Panc1 (cell line): ENCODE measurements around the gene DIAPH3. TPM values are rescaled to one million over a fixed set of nuclear protein-coding genes. Genes with fewer than 3 reads are reported as not detected.

Source experiments
- ATAC-seq: fragments of 200-7000 bp; cut with Tn5 transposase; 2 replicates; pipeline ENCODE4 v1.9.1; 2020; ENCODE audit warnings: mild to moderate bottlenecking, moderate library complexity
- BruUV-seq: library from RNA; stranded (reverse); fragments of 400-500 nt; replicated peaks from 2 replicates; lab custom pipeline; 2021; lab: Mats Ljungman, UMichigan
- CTCF ChIA-PET: fragments of 300-600 bp; sonication (Branson Sonifier 250); formaldehyde crosslinking; loops from one replicate; lab custom pipeline; 2022; ENCODE audit warnings: antibody characterized with exemption; lab: Charles Lee
- POLR2A ChIA-PET: fragments of 300-600 bp; sonication (Branson Sonifier 250); formaldehyde crosslinking; loops from one replicate; lab custom pipeline; 2022; ENCODE audit warnings: antibody characterized with exemption; lab: Charles Lee
- DNase-seq: peaks from one replicate; pipeline ENCODE4 v3.0.0-alpha.2; 2010; ENCODE audit warnings: low read depth, low spot score
- H3K27ac ChIP-seq: 2 replicates; pipeline ENCODE4 v1.5.1; 2011; ENCODE audit warnings: mild to moderate bottlenecking, low read length, inconsistent platforms
- H3K27me3 ChIP-seq: fragments of 200-500 bp; sonication (Bioruptor generic); 2 replicates; pipeline ENCODE4 v1.6.0; 2014; ENCODE audit warnings: low read length, inconsistent platforms; ENCODE audit not compliant: control insufficient read depth, insufficient read depth
- H3K36me3 ChIP-seq: fragments of 200-500 bp; sonication (Bioruptor generic); 2 replicates; pipeline ENCODE4 v1.5.1; 2014; ENCODE audit warnings: inconsistent platforms, mild to moderate bottlenecking, low read length, moderate library complexity; ENCODE audit not compliant: control insufficient read depth, insufficient read depth
- H3K4me1 ChIP-seq: 2 replicates; pipeline ENCODE4 v1.5.1; 2011; ENCODE audit warnings: inconsistent platforms, mild to moderate bottlenecking, low read length, moderate library complexity; ENCODE audit not compliant: control insufficient read depth, insufficient read depth
- H3K4me3 ChIP-seq, 2 experiments: 2 replicates each; pipeline ENCODE4 v1.5.1; 2011 to 2012; ENCODE audit warnings: low read depth in 2 of 2, low read length in 2 of 2, mild to moderate bottlenecking in 2 of 2, inconsistent platforms in 1 of 2, moderate library complexity in 1 of 2
- H3K9me3 ChIP-seq: fragments of 200-500 bp; sonication (Bioruptor generic); 2 replicates; pipeline ENCODE4 v1.5.1; 2014; ENCODE audit warnings: low read depth, mild to moderate bottlenecking, inconsistent platforms, low read length, moderate library complexity; ENCODE audit not compliant: control insufficient read depth, insufficient read depth
- POLR2AphosphoS5 ChIP-seq: IDR thresholded peaks from 2 replicates; pipeline ENCODE4 v1.6.1; 2012; ENCODE audit warnings: mild to moderate bottlenecking, low read depth, low read length, moderate library complexity
- SIN3A ChIP-seq: IDR thresholded peaks from 2 replicates; pipeline ENCODE4 v1.6.1; 2012; ENCODE audit warnings: low read depth, mild to moderate bottlenecking, low read length, moderate library complexity, borderline replicate concordance; ENCODE audit not compliant: insufficient read depth
- TCF7L2 ChIP-seq: IDR thresholded peaks from 2 replicates; pipeline ENCODE4 v1.6.1; 2011; ENCODE audit warnings: mild to moderate bottlenecking, low read depth, low read length, inconsistent platforms
- in situ Hi-C: cut with HindIII; loops from 2 replicates; pipeline ENCODE4 v1.10.0; 2016; ENCODE audit warnings: low sequenced_read_pairs, low pct_unique_long_range_greater_than_20kb
- intact Hi-C: fragments of 100-400 bp; cut with micrococcal nuclease; formaldehyde crosslinking; loops from one replicate; pipeline ENCODE4 v1.10.0; 2022; ENCODE audit not compliant: unreplicated experiment
- total RNA-seq: library from RNA; stranded (reverse); gene quantifications from one replicate; pipeline ENCODE4 v1.2.1, GENCODE V29; 2021; ENCODE audit not compliant: unreplicated experiment
- TF ChIP-seq, protein P1 (sequence below), 2 experiments: IDR thresholded peaks; 2 replicates each; pipeline ENCODE4 v1.6.1; 2011 to 2012; ENCODE audit warnings: low read depth in 2 of 2, control low read depth in 1 of 2, low read length in 1 of 2, mild to moderate bottlenecking in 1 of 2, moderate library complexity in 1 of 2; ENCODE audit not compliant: insufficient read depth in 1 of 2
- TF ChIP-seq, protein P2 (sequence below): fragments of 450-650 bp; IDR thresholded peaks from 2 replicates; pipeline ENCODE4 v1.5.1; 2017; ENCODE audit warnings: mild to moderate bottlenecking

DIAPH3 gene
- total RNA-seq, 1 experiment from 2014 or later = 15.4 TPM

DNA sequence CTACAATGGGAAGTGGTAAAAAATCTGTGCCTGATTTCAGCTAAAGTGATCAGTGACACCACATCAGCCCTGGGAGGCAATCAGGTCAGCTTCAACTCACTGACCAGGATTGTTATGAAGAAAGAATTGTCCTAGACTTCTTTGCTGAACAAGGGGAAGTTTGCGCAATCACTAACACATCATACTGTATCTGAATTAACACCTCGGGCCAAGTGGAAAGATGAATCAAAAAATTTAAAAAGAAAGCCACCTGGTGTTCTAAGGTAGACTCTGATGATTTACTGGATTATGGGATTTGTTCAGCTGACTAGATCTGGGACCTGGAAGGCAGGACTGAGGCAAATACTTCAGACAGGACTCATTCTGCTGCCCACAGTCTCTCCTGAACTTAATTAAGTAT is 161.8 kb downstream of the DIAPH3 start:
- BruUV-seq = no TSS peak
- no peak for ATAC-seq
- H3K4me1 ChIP-seq = no peaks in the 10 kb centered on the region
- ChIA-PET CTCF (no interaction called here), POLR2A (no interaction called here)
- no peaks in the 10 kb centered on the region for H3K9me3 ChIP-seq
- H3K36me3 ChIP-seq = no peaks in the 10 kb centered on the region
- in situ Hi-C loops (no loop called here), intact Hi-C loops (no loop called here)
- no peak overlapping the region for H3K27ac ChIP-seq
- no peaks in the 10 kb centered on the region for H3K27me3 ChIP-seq
- no peak overlapping the region for H3K4me3 ChIP-seq
- TF ChIP-seq, protein P1, sequence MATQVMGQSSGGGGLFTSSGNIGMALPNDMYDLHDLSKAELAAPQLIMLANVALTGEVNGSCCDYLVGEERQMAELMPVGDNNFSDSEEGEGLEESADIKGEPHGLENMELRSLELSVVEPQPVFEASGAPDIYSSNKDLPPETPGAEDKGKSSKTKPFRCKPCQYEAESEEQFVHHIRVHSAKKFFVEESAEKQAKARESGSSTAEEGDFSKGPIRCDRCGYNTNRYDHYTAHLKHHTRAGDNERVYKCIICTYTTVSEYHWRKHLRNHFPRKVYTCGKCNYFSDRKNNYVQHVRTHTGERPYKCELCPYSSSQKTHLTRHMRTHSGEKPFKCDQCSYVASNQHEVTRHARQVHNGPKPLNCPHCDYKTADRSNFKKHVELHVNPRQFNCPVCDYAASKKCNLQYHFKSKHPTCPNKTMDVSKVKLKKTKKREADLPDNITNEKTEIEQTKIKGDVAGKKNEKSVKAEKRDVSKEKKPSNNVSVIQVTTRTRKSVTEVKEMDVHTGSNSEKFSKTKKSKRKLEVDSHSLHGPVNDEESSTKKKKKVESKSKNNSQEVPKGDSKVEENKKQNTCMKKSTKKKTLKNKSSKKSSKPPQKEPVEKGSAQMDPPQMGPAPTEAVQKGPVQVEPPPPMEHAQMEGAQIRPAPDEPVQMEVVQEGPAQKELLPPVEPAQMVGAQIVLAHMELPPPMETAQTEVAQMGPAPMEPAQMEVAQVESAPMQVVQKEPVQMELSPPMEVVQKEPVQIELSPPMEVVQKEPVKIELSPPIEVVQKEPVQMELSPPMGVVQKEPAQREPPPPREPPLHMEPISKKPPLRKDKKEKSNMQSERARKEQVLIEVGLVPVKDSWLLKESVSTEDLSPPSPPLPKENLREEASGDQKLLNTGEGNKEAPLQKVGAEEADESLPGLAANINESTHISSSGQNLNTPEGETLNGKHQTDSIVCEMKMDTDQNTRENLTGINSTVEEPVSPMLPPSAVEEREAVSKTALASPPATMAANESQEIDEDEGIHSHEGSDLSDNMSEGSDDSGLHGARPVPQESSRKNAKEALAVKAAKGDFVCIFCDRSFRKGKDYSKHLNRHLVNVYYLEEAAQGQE (IDR thresholded peaks at IDR 0.05; ENCODE audit: insufficient read depth in 1 of 2, low read depth in 2 of 2, low read length in 1 of 2) = no peak
- TF ChIP-seq, protein P2, sequence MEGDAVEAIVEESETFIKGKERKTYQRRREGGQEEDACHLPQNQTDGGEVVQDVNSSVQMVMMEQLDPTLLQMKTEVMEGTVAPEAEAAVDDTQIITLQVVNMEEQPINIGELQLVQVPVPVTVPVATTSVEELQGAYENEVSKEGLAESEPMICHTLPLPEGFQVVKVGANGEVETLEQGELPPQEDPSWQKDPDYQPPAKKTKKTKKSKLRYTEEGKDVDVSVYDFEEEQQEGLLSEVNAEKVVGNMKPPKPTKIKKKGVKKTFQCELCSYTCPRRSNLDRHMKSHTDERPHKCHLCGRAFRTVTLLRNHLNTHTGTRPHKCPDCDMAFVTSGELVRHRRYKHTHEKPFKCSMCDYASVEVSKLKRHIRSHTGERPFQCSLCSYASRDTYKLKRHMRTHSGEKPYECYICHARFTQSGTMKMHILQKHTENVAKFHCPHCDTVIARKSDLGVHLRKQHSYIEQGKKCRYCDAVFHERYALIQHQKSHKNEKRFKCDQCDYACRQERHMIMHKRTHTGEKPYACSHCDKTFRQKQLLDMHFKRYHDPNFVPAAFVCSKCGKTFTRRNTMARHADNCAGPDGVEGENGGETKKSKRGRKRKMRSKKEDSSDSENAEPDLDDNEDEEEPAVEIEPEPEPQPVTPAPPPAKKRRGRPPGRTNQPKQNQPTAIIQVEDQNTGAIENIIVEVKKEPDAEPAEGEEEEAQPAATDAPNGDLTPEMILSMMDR = no peak
- no peak for TF ChIP-seq SIN3A
- TF ChIP-seq POLR2AphosphoS5 = no peak
- TF ChIP-seq TCF7L2 = no peak
- no peak for DNase-seq

DNA sequence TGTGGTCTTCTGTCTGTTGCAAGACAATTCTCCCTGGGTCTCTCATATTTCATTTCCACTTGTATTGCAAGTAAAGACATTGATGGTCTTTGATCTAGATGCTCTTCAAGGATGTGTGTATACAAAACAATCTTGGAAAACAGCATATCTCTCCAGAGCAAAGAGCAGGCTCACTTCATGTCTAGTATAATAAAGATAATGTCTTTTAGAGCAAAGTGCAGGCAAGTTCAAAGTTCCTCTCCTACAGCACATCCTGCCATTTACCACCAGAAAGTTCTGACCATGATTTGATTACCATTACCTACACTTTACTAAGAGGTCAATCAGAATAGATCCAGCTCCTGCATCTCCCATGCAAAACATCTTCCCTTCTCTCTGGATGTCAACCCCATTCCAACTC is 162.8 kb downstream of the DIAPH3 start:
- Histone ChIP-seq H3K9me3 (no peaks in the 10 kb centered on the region), H3K27me3 (no peaks in the 10 kb centered on the region), H3K27ac (no peak overlapping the region), H3K36me3 (no peaks in the 10 kb centered on the region), H3K4me1 (no peaks in the 10 kb centered on the region), H3K4me3 (no peak overlapping the region)
- ChIA-PET POLR2A (no interaction called here), CTCF (no interaction called here)
- no peak for DNase-seq
- intact Hi-C loops (no loop called here), in situ Hi-C loops (no loop called here)
- TF ChIP-seq, protein P1 (IDR thresholded peaks at IDR 0.05; ENCODE audit: insufficient read depth in 1 of 2, low read depth in 2 of 2, low read length in 1 of 2) = no peak
- TF ChIP-seq SIN3A = no peak
- TF ChIP-seq, protein P2 = no peak
- TF ChIP-seq TCF7L2 = no peak
- no peak for TF ChIP-seq POLR2AphosphoS5
- ATAC-seq = no peak
- BruUV-seq = no TSS peak
